ENCODE results near the gene RBM26. TPM values are rescaled to one million over a fixed set of nuclear protein-coding genes. Genes with fewer than 3 reads are reported as not detected.

The RBM26 gene
- total and polyA plus RNA-seq, 2 donors (not counting 1 experiment from before 2014, with no cell fraction given) = 19.9 to 20.3 TPM

- Histone ChIP-seq H3K9me3 (ENCODE audit: control insufficient read depth, insufficient read depth, low read depth, low read length) (no peaks in the 10 kb centered on the region), H3K27ac (ENCODE audit: insufficient read depth, low read length) (no peak overlapping the region), H3K4me1 (ENCODE audit: control insufficient read depth, extremely low read depth, insufficient read depth, low read length) (peaks cover 8% of the 10 kb centered on the region), H3K4me3 (replicated peaks in 1 of 4; ENCODE audit: control extremely low read depth in 1 of 4, insufficient read depth in 1 of 4, low read depth in 3 of 4, low read length in 4 of 4) (no peak overlapping the region), H3K79me2 (ENCODE audit: control insufficient read depth, insufficient read depth, low read length) (no peaks in the 10 kb centered on the region), H3K9ac (ENCODE audit: insufficient read depth, low read length) (no peak overlapping the region), H3K27me3 (ENCODE audit: control insufficient read depth, insufficient read depth, low read length) (no peaks in the 10 kb centered on the region), H2AFZ (ENCODE audit: low read length) (no peak overlapping the region), H3K36me3 (ENCODE audit: control insufficient read depth, insufficient read depth, low read length) (no peaks in the 10 kb centered on the region), H3K4me2 (ENCODE audit: extremely low read depth, insufficient read depth, low read length) (no peak overlapping the region), H4K20me1 (ENCODE audit: control insufficient read depth, extremely low read depth, insufficient read depth, low read length) (no peaks in the 10 kb centered on the region)
- DNase-seq (ENCODE audit: low read depth in 2 of 2) = no peak
- TF ChIP-seq CTCF (conservative IDR thresholded peaks at IDR 0.05 in 1 of 2, IDR thresholded peaks at IDR 0.05 in 1 of 2; ENCODE audit: low read depth in 1 of 2, low read length in 2 of 2) (no peak), EZH2 (IDR thresholded peaks at IDR 0.05; ENCODE audit: low read length, missing control alignments) (no peak)
Measured at GRCh38 chr13:79307433-79307861, 98.6 kb downstream of the RBM26 start.

GRCh38 chr13:79306650-79307049 lies 99.4 kb downstream of the RBM26 start:
- Histone ChIP-seq H3K36me3 (ENCODE audit: control insufficient read depth, insufficient read depth, low read length) (no peaks in the 10 kb centered on the region), H4K20me1 (ENCODE audit: control insufficient read depth, extremely low read depth, insufficient read depth, low read length) (no peaks in the 10 kb centered on the region), H3K9me3 (ENCODE audit: control insufficient read depth, insufficient read depth, low read depth, low read length) (no peaks in the 10 kb centered on the region), H3K27me3 (ENCODE audit: control insufficient read depth, insufficient read depth, low read length) (no peaks in the 10 kb centered on the region), H2AFZ (ENCODE audit: low read length) (no peak overlapping the region), H3K4me2 (ENCODE audit: extremely low read depth, insufficient read depth, low read length) (no peak overlapping the region), H3K79me2 (ENCODE audit: control insufficient read depth, insufficient read depth, low read length) (no peaks in the 10 kb centered on the region), H3K4me1 (ENCODE audit: control insufficient read depth, extremely low read depth, insufficient read depth, low read length) (peaks cover 4% of the 10 kb centered on the region), H3K27ac (ENCODE audit: insufficient read depth, low read length) (no peak overlapping the region), H3K9ac (ENCODE audit: insufficient read depth, low read length) (no peak overlapping the region), H3K4me3 (replicated peaks in 1 of 4; ENCODE audit: control extremely low read depth in 1 of 4, insufficient read depth in 1 of 4, low read depth in 3 of 4, low read length in 4 of 4) (no peak overlapping the region)
- DNase-seq (ENCODE audit: low read depth in 2 of 2) = no peak
- TF ChIP-seq CTCF (conservative IDR thresholded peaks at IDR 0.05 in 1 of 2, IDR thresholded peaks at IDR 0.05 in 1 of 2; ENCODE audit: low read depth in 1 of 2, low read length in 2 of 2) = no peak
- TF ChIP-seq EZH2 (IDR thresholded peaks at IDR 0.05; ENCODE audit: low read length, missing control alignments) = no peak

- H3K27ac ChIP-seq (ENCODE audit: insufficient read depth, low read length) = no peak overlapping the region
- H3K9me3 ChIP-seq (ENCODE audit: control insufficient read depth, insufficient read depth, low read depth, low read length) = no peaks in the 10 kb centered on the region
- no peak overlapping the region for H2AFZ ChIP-seq (ENCODE audit: low read length)
- H3K4me3 ChIP-seq (replicated peaks in 1 of 4; ENCODE audit: control extremely low read depth in 1 of 4, insufficient read depth in 1 of 4, low read depth in 3 of 4, low read length in 4 of 4) = no peak overlapping the region
- peaks cover 4% of the 10 kb centered on the region for H3K27me3 ChIP-seq (ENCODE audit: control insufficient read depth, insufficient read depth, low read length)
- no peak for DNase-seq (ENCODE audit: low read depth in 2 of 2)
- H3K36me3 ChIP-seq (ENCODE audit: control insufficient read depth, insufficient read depth, low read length) = no peaks in the 10 kb centered on the region
- no peak overlapping the region for H3K4me2 ChIP-seq (ENCODE audit: extremely low read depth, insufficient read depth, low read length)
- H4K20me1 ChIP-seq (ENCODE audit: control insufficient read depth, extremely low read depth, insufficient read depth, low read length) = no peaks in the 10 kb centered on the region
- TF ChIP-seq CTCF (conservative IDR thresholded peaks at IDR 0.05 in 1 of 2, IDR thresholded peaks at IDR 0.05 in 1 of 2; ENCODE audit: low read depth in 1 of 2, low read length in 2 of 2) (no peak), EZH2 (IDR thresholded peaks at IDR 0.05; ENCODE audit: low read length, missing control alignments) (no peak)
- no peak overlapping the region for H3K9ac ChIP-seq (ENCODE audit: insufficient read depth, low read length)
- no peaks in the 10 kb centered on the region for H3K79me2 ChIP-seq (ENCODE audit: control insufficient read depth, insufficient read depth, low read length)
- H3K4me1 ChIP-seq (ENCODE audit: control insufficient read depth, extremely low read depth, insufficient read depth, low read length) = no peaks in the 10 kb centered on the region
Measured at GRCh38 chr13:79297128-79297527, 108.9 kb downstream of the RBM26 start.

Measured in fibroblast of lung (primary cell).